ENCODE results near the gene NIT1. TPM values are rescaled to one million over a fixed set of nuclear protein-coding genes. Genes with fewer than 3 reads are reported as not detected.
A peak's percentile ranks its signal among the peaks of the same experiment; 100 is the strongest.

NIT1 gene
- total and polyA plus RNA-seq, 9 of the 15 experiments (the other 6 are each of a cell fraction or from before 2014, with no cell fraction given): 18.4 to 76.0 (median 33.7) TPM

GRCh38 chr1:161132410-161133219, 14.7 kb downstream of the NIT1 start, which contains the start of gene DEDD (continued):
- TF ChIP-seq ZNF318 (IDR thresholded peaks at IDR 0.05; ENCODE audit: borderline replicate concordance in 1 of 2, low read depth in 1 of 2): no peak
- TF ChIP-seq HCFC1 (IDR thresholded peaks at IDR 0.05; ENCODE audit: low read depth, low read length): peak; percentile 96
- no peak for TF ChIP-seq FOXA1 (IDR thresholded peaks at IDR 0.05; ENCODE audit: borderline replicate concordance)
- no peak for TF ChIP-seq ZNF274 (IDR thresholded peaks at IDR 0.05; ENCODE audit: borderline replicate concordance, low read depth, low read length)
- TF ChIP-seq ZNF280B (CRISPR knock-in tag; IDR thresholded peaks at IDR 0.05): no peak
- TF ChIP-seq ZZZ3 (IDR thresholded peaks at IDR 0.05): no peak
- TF ChIP-seq POU5F1 (IDR thresholded peaks at IDR 0.05; ENCODE audit: borderline replicate concordance, low read depth, low read length, partially characterized antibody): peak; percentile 38
- TF ChIP-seq BRF1 (IDR thresholded peaks at IDR 0.05; ENCODE audit: borderline replicate concordance, extremely low read depth, insufficient read length): no peak
- TF ChIP-seq SP1 (CRISPR knock-in tag; IDR thresholded peaks at IDR 0.05): peak; percentile 51; the same call in 1 of the 2 replicates
- no peak for TF ChIP-seq ZNF551 (CRISPR knock-in tag; IDR thresholded peaks at IDR 0.05)
- no peak; the same call in 1 of the 2 replicates for TF ChIP-seq NBN (IDR thresholded peaks at IDR 0.05; ENCODE audit: low read depth)
- TF ChIP-seq BCL6 (CRISPR knock-in tag; IDR thresholded peaks at IDR 0.05): no peak; the same call in 1 of the 2 replicates
- TF ChIP-seq E2F1 (CRISPR knock-in tag; IDR thresholded peaks at IDR 0.05): peak; percentile 84
- no peak for TF ChIP-seq ZNF121 (CRISPR knock-in tag; conservative IDR thresholded peaks at IDR 0.05)
- TF ChIP-seq WHSC1 (IDR thresholded peaks at IDR 0.05; ENCODE audit: low read length): no peak

Data from K562 (cell line).